Keratinocyte (primary cell): Measurements from ENCODE around the gene S100PBP.

ENCODE experiments used
- EZH2 ChIP-seq: IDR thresholded peaks from one replicate; pipeline ENCODE4 v1.6.1; 2012; ENCODE audit warnings: inconsistent platforms, mild to moderate bottlenecking, low read length, moderate library complexity
- TF ChIP-seq, protein P1 (sequence below), 3 experiments: IDR thresholded peaks in 1 of 3; conservative IDR thresholded peaks in 1 of 3; optimal IDR thresholded peaks in 1 of 3; 2 replicates in 2 of 3; 3 replicates in 1 of 3; pipeline versions ENCODE3 to v1.5.1; 2011; ENCODE audit warnings: low read length in 3 of 3, mild to moderate bottlenecking in 3 of 3, moderate library complexity in 2 of 3, control low read depth in 1 of 3, inconsistent platforms in 1 of 3; ENCODE audit not compliant: insufficient read depth in 2 of 3; ENCODE audit errors: extremely low read depth in 1 of 3

DNA sequence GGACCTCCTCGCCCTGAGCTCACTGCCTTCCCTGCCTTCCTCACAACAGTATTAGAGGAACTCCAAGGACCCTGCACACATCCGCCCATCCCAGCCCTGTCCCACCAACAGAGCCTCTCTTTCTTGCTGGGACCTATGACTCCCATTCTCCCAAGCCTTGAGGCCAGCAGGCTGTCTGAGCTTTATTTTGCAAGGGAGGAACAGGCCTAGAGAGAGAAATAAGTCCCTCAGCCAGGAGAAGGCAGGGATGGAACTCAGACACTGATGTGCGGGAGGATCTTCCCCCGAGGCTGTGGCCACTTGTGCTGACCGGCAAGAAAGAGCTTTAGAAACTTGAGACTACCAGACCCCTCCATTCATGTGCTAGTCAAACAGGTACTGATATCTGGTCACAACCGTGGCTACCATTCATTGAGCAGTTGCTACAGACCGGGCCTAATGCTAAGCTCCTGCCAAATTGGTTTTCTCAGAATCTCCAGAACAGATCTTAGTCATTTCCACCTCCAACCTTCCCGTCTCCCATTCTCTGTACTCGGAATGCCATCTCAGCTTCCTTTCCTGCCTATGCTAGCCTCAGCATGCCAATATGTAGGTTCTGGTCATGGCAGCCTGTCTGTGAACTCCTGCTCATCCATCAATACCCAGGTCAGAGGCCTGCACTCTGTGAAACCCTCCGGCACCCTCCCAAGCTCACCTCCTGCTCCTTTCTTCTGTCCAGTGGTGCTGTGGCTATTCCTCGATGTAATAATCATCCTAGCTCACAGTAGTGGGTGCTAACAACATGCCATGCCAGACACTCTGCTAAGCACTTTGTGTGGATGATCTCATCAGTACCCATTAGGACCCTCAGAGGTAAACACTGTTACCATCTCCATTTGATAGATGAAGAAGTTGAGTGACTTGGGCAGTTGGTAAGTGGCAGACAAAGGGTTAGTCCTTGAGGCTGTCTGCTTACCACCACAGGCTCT is 79.9 kb downstream of the S100PBP start:
- TF ChIP-seq, protein P1, sequence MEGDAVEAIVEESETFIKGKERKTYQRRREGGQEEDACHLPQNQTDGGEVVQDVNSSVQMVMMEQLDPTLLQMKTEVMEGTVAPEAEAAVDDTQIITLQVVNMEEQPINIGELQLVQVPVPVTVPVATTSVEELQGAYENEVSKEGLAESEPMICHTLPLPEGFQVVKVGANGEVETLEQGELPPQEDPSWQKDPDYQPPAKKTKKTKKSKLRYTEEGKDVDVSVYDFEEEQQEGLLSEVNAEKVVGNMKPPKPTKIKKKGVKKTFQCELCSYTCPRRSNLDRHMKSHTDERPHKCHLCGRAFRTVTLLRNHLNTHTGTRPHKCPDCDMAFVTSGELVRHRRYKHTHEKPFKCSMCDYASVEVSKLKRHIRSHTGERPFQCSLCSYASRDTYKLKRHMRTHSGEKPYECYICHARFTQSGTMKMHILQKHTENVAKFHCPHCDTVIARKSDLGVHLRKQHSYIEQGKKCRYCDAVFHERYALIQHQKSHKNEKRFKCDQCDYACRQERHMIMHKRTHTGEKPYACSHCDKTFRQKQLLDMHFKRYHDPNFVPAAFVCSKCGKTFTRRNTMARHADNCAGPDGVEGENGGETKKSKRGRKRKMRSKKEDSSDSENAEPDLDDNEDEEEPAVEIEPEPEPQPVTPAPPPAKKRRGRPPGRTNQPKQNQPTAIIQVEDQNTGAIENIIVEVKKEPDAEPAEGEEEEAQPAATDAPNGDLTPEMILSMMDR (optimal IDR thresholded peaks at IDR 0.05 in 1 of 3, IDR thresholded peaks at IDR 0.05 in 1 of 3, conservative IDR thresholded peaks at IDR 0.05 in 1 of 3; ENCODE audit: extremely low read depth in 1 of 3, insufficient read depth in 2 of 3, low read length in 3 of 3): no peak
- TF ChIP-seq EZH2: no peak
